HG02763 (cell line): ENCODE results near the gene GBX1.

Experiments
- ATAC-seq: cut with Tn5 transposase; IDR thresholded peaks from one replicate; pipeline ENCODE4 v1.9.1; 2021; ENCODE audit warnings: mild to moderate bottlenecking, moderate library complexity; ENCODE audit not compliant: unreplicated experiment

GBX1 gene

DNA sequence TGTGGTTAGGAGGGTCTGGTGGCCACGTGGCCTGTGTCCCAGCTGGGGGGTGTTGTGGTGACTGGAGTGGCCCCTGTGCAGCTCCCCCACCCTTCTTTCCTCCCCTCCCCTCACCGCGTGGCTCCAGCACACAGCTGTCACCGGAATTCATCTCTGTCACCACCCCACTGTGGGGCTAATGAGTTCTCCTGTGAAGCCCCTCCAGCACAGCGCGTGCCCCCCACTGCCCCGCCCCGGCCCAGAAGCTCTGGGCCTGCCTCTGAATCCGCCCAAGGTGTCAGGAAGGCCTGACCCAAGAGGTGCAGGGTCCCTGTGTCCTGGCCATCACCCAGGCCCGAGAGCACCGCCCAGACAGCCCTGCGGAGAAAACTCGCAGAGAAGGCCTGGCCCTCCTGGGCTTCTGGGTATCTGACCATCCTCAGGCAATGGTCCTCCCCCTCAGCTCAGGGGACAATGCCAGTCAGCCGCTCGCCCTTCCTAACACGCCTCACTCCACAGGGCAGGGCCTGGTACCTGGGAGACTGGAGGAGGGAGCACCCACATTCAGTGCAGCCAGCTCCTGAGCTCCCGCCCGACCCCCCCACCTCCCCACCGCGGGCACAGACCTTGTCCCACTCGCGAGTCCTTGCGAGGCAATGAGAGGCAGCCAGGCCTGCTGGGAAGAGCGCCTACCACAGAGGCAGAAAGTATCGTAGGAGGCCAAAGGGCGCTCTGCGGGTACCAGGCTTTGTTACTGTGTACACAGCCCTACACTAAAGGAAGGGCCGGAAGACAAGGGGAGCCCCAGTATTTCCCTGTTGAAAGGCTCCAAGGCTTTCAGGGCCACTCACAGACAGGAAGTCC lies 38.2 kb downstream of the GBX1 start:
- no peak for ATAC-seq

DNA sequence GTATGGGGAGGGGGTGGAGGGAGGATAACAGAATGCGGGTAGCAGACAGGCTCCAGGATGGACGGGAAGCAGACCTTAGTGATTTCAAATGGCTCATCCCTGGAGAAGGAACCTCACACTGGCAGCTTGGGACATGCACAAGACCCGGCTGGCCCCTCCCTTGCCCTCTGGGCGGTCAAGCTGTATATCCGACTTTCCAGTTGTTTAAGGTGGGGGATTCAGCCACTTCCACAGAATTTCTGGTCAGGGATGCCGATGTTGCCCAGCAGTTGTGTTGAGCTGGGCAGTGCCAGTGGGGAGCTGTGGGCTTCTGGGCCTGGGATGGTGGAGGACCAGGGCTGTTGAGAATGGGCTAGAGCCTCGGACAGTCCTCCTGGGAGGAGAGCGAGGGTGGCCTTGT lies 38.8 kb downstream of the GBX1 start:
- ATAC-seq, result no peak

DNA sequence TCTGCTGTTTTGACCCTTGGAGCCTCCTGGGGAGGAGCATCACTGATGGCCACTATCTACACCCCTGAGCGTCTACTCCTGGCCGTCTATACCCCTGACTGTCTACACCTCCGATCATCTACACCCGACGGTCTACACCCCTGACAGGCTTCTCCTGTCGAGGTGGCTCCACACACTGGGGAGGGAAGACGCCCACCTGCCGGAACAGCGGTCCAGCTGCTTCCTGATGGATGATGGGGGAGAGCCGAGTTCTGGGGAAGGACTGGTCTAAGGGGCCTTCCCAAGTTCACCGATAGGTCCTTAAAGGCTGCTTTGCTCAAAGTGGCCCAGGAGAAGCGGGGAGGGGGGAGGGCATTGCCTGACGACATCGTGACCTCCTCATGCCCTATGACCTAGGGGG lies 39.4 kb downstream of the GBX1 start:
- ATAC-seq, result no peak

DNA sequence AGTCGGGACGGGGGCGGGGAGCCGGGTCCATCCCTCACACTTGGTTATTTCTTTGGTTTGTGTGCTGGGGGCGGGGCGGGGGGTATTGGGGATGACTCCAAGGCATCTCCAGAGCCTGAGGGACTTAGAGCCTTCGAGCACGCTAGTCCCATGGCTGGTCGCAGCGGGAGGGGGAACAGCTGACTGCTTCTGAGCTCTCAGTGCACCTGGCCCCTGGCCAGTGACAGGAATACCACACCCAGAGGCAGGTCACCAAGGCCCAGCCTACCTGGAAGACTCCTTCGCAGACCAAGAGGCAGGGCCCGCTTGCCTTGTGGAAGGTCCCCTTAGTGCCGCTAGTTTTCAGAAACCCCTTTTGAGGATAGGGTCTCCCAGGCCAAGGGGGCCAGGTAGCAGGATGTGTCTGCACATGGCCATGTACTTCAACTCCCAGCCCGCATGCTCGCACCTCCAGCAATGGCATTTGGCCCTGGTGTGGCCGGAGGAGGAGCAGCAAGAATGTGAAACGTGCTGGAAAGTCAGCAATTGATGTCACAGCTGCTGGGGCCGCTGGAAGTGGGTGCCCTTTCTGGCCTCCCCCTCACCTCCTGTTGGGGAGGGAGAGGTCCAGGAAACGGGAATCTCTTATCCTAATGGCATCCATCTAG lies 40.9 kb downstream of the GBX1 start:
- no peak for ATAC-seq

DNA sequence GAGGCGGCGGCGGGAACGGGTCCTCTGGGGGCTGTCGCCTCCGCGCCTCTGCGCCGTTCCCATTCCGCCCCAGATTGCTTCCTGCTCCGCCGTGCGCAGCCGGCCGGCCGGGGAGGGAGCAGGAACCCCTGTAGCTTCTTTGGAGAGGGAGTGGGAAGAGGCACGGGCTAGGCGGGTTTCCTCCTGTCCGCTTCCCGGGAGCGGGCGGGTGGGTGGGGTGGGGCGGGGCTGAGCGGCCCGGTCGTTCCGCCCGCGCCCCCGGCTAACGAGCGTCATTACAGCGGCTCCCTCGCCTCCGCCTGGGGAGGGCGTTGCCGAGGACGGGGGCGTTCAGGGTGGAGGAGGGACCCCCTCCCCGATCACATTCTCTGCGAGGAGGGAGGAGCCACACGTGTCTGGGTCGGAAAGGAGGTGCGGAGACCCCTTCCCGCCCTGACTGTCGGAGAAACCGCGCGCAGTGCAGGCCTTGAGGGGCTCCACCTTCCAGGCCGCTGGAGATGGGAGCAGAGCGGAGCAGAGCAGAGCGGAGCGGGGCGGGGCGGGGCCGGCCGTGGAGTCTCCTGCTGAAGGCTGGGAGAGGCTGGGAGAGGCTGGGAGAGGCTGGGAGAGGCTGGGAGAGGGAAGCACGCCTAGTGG lies 41.5 kb downstream of the GBX1 start:
- ATAC-seq, result no peak

DNA sequence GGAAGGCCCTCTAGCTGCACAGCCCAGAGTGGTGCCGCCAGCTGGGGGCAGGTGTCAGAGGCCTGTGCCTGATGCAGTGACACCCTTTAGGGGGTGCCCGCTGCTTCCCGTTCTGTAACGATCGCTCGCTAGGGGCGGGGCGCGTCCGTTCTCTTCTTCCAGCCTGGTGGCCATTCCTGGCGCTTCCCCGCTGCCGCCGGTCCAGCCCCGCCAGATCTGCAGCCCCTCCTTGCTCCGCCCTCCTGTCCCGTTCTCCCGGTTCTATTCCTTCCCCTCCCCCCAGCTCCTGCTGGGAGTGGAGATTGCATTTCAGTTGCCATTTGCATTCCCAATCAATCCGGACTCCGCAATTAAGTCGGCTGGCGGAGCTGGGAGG lies 42.0 kb downstream of the GBX1 start:
- ATAC-seq, result no peak

DNA sequence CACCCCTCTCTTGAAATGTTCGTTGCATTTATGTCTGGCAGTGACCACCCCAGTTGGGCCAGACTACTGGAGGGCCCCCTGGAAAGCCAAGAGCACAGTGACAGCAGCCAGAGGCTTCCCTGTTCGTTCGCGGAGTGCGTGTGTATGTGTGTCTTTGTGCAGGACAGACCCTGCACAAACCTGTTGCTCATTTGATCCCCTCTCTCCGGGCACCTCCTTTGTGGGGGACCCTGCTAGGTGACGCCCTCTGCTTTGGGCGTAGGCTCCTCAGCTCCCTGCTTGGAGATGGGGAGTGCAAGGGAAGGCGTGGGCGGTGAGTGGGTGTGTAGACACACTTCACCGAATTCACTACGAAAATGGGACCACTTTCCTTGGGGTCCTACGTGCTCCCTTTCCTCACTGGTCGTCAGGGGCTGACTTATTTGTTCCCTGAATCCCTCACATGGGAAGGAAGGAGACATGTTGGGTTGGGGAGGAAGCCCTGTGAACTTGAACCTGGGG lies 42.5 kb downstream of the GBX1 start:
- no peak for ATAC-seq

DNA sequence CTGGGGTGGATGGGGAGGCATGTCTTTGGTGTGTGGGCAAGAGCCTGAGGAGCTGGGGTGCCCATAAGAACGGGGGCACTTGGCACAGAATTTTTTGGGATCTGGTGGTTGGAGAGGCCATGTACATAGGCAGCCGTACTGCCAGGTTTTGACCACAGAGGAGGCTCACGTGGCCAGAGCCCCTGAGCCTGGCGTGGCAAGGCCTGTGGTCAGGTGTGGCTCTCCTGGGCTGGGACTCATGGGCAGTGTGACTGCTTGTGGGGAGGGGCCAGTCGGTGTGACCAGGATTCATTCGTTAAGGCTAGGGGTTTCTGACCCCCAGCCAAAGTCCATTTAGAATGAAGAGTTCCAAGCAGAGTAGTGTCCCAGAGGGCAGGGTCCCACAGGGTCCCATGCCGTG lies 43.0 kb downstream of the GBX1 start:
- no peak for ATAC-seq

DNA sequence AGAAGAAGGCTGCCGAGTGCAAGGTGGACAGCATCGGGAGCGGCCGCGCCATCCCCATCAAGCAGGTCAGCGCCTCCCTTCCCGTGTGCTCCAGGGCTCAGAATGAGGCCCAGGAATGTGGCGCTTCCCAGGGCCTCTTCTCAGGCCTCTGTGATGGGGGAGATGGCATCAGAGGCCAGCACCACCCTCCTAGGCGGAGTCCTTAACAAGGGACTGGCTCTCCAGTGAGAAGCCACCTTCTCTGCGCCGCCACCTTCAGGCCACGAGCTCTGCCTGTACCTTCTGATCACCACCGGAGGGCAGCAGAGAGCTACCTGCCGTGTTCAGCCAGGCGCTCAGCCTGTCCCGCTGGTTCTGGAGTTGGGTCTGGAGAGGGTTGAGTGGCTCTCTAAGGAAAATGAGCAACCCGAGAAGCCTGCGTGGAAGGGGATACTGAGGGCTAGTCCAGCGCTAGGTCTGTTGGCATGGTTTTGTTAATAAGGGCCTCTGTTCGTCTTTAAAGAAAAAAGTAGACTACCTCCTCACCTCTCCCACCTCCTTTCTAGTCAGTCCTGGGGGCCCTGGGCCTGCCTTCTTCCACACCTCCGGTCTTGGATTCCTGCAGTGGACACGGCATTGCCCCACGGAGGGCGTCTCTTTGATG lies 43.6 kb downstream of the GBX1 start:
- peak; percentile 84 for ATAC-seq

DNA sequence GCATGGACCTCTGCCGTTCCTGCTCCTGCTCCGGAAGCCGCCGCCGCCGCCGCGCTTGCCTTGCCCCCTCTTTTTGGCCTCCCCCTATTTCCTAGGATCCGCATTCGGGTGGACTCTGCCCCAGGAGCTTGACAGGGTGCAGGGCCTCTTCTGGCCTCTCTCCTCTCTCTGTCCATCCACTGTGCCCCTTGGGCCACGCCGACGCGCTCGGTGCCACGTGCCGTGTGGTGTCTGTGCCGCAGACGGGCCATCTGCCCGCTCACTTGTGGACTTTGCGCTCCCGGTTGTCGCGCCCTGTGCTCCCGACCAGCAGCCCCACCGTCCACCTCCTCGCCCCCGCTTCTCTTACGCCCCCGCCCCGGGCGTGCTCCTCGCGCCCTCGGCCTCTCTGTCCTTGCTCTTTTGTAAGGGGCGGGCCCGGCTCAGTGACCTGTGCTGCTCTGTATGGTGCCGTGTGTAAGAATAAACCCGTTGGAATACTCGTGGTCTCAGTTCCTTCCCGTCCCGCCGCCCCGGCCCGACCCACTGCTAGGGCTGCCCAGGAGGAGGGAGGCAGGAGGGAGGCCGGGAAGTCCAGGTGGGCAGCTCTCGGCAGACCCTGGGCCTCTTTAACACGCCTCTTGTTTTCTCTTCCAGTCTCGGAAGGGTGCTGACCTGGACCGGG lies 44.2 kb downstream of the GBX1 start:
- no peak for ATAC-seq

DNA sequence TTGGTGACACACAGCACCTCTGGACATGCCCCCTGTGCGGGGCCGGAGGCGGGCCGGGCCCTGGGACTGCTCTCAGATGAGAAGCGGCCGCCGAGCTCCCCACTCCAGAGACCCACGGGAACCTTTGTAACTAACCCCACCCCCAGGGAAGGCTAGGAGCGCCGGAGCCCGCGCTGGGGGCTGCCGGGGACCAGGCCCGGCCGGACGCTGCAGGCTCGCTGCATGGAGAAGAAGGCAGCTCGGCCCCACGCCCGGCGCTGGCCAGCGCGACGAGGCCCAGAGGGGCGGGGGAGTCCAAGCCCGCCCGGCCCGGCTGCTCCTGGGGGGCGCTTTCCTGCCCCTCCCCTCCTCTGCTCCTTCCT lies 44.7 kb downstream of the GBX1 start:
- ATAC-seq, result no peak

DNA sequence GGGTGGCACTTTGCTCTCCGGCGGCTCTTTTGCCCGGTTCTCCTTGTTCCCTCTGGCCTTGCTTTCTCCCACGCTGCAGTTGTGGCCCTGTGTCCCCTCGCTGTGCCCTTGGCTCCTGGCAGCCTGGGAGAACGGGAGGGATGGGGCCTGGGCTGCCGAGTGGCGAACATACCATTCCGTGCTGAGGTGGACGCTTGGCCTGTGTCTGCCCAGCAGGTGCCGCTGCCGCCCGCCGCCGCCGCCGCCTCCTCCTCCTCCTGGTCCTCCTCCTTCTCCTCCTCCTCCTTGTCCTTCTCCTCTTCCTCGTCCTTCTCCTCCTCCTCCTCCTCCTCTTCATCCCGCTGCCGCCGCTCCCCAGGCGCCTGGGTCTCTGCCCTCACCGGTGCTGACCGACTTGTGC lies 45.2 kb downstream of the GBX1 start:
- no peak for ATAC-seq

DNA sequence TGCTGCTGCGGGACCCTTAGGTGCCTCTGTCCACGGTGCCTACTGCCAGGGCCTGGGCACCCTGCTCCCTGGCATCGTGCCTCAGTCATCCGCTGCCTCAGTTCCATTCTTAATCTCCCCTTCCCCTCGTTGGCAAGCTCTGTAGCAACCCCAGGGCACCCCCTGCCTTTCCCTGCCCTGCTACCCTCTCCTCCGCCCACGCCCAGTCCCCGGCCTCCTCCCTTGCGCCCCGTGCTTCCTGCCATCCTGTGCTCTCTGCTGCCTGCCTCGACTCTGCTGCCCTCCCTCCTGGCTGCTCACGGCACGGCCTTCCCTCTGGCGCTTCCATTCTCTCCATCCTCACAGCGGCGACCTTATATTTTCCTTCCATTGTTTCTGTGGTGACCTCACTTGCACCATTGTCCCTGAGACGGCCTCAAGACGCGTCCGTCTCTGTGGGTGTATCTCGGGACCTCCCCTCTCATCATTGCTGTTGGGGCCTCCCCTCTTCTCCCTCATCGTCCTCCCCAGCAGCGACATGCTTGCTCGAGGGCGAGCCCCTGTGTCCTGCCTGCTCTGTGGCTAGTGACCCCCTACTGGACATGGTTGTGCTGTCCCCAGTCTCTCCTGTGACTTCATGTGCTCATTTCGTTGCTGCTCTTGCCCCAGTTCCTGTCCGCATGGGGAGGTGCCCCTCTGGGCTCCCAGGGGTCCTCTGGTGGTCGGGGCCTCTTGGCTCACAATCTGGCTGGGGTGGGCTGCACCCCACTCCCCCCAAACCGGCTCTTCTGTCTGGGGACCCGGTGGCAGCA lies 45.9 kb downstream of the GBX1 start:
- no peak for ATAC-seq

DNA sequence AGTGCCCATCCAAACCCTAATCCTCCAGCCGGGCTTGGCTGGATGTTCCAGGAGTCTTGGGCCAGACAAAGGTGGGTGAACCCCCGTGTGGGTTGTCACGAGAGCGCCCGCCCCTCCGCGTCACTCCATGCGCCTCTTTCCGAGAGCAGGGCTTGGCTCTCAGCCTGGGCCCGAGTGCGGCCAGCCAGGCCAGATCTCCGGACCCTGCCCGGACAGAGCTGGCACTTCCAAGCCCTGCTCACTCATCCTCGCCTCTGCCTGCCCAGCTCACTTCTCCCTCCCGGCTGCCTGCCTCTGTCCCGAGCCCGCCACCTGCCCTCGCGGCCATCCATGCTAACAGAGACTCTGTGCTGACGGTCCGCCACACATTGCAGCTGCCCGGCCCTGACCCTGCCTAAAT lies 46.6 kb downstream of the GBX1 start:
- no peak for ATAC-seq

DNA sequence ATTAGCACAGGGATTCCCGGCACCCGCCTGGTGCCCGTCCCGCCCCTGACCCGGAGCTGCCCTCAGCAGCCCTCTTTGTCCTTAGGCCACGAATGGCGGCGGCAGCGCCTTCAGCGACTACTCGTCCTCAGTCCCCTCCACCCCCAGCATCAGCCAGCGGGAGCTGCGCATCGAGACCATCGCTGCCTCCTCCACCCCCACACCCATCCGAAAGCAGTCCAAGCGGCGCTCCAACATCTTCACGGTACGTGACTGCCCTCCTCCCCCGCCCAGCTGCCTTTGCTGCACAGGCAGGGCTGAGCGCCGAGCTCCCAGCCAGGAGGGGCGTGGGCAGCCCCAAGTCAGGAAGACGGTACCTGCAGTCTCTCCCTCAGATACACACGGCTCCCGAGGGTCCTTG lies 47.6 kb downstream of the GBX1 start:
- no peak for ATAC-seq

DNA sequence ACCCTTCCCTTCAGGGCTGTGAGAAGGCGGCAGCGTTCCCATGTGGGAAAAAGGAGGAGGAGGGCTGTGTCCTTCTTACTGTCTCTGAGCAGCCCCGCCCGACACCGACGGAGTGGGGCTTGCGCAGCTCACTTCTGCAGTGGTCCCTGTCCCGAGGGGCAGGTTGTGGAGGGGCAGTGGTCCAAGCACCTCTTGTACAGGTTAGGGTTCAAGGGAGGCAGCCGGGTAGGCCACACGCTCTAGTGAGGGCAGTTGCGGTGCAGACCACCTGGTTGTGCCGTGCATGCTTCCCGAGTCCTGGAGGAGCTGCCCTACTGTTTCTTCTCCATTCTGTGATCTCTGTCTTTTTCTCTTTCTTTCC lies 48.5 kb downstream of the GBX1 start:
- no peak for ATAC-seq

DNA sequence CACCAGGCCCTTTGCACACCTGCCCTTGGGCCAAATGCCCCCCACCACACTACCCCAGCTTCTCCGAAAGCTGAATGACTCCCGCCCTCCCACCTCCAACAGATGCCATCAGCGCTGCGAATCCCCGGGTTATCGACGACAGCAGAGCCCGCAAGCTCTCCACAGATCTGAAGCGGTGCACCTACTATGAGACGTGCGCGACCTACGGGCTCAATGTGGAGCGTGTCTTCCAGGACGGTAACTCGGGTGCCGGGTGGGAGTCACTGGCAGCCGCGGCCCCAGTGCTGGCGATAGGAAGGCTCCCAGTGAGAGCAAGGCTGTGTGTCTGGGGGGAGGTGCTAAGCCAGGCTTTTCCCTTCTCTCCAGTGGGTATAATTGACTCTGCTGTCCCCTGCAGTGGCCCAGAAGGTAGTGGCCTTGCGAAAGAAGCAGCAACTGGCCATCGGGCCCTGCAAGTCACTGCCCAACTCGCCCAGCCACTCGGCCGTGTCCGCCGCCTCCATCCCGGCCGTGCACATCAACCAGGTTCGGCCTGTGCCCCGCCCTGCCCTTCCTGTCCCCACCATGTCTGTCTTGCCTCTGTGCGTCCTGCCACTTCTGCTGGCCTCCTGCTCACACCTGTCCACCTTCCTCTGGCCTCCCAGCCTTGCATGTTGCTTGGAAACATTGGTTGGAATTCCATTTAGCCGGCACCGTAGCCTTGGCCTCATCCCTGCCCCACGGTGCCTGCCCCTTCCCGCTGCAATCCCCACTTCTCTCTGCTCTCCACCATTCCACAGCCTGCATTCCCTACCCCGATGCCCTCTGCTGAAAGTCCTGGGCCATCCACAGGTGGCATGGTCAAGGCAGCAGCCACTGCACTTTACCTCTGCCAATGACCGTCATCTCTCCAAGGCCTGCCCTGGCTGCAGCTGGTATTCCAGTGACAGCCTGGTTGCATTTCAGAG lies 49.1 kb downstream of the GBX1 start:
- no peak for ATAC-seq

DNA sequence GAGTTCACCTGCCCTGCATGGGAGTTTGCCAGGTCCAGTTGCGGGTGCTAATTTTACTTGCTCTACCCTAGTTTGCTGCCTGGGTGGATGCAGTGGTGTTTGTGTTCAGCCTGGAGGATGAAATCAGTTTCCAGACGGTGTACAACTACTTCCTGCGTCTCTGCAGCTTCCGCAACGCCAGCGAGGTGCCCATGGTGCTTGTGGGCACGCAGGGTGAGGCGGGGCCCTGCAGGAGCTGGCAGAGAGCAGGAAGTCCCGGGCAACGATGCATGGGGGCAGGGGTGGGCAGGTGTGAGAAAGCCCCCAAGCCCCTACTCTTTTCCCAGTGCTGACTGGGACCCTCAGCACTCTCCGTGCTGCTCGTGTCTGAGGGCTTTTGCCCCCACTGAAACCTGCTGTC lies 49.9 kb downstream of the GBX1 start:
- no peak for ATAC-seq
